Amniotic epithelial cell (primary cell): ENCODE measurements around the gene APOBEC3C.
"Not testable (repeated sequence)": the region's sequence is repeated elsewhere in the genome, so short reads cannot be mapped to it uniquely, and the experiment has no call there.

Experiments
- DNase-seq: peaks from one replicate; pipeline ENCODE4 v3.0.0-alpha.2; 2010; ENCODE audit warnings: low read depth

The APOBEC3C gene

DNA sequence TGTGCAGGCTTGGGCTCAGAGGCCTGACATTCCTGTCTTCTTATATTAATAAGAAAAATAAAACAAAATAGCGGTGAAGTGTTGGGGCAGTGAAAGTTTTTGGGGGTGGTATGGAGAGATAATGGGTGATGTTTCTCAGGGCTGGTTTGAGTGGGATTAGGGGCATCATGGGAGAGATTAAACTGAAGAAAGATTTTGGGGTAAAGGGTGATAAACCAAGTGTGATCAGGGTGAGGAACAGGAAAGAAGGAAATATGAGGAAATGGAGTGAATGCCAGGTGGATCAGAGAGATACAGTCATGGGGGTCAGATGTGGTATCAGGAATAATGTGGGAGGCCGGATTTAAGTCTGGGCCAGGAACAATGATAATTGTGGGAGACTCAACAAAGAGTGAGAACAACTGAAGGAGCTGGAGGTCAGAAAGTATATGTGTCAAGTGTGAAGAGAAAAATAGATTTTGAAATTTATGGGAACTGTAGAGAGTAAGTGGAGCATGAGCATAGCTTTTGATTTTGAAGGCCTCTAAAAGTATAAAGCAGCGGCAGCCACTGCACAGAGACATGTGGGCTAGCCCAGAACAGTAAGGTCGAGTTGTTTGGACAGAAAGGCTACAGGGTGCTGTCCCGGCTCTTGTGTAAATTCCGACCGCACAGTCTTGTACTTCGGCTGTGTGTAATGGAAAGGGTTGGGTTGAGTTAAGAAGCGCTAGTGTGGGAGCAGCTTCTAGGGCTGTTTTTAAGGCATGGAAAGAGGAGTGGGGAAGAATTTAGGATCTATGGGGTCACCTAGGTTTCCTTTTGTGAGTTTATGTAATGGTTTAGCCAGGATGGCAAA, 52.6 kb downstream of the APOBEC3C start:
- DNase-seq = not testable (repeated sequence)

GRCh38 chr22:39068033-39068785, 54.2 kb downstream of the APOBEC3C start:
- DNase-seq = no peak
